GM18499 (cell line): ENCODE measurements around the gene SLA2.
"Not testable (repeated sequence)": the region's sequence is repeated elsewhere in the genome, so short reads cannot be mapped to it uniquely, and the experiment has no call there.

ENCODE experiments used
- ATAC-seq: cut with Tn5 transposase; IDR thresholded peaks from one replicate; pipeline ENCODE4 v1.9.1; 2021; ENCODE audit warnings: moderate number of reproducible peaks; ENCODE audit not compliant: insufficient read depth, unreplicated experiment

Gene SLA2

GRCh38 chr20:36613974-36614373 is 32.0 kb downstream of the SLA2 start:
- ATAC-seq: no peak

- ATAC-seq: no peak
Measured at GRCh38 chr20:36611625-36612024, 34.4 kb downstream of the SLA2 start.

- ATAC-seq: not testable (repeated sequence)
Measured at GRCh38 chr20:36608388-36608728, 37.6 kb downstream of the SLA2 start.

GRCh38 chr20:36607586-36608387 is 38.2 kb downstream of the SLA2 start:
- no peak for ATAC-seq

- no peak for ATAC-seq
Measured at GRCh38 chr20:36606158-36607066, 39.6 kb downstream of the SLA2 start.

- ATAC-seq: peak; percentile 84
Measured at GRCh38 chr20:36605399-36606157, 40.4 kb downstream of the SLA2 start, which contains the start of gene RAB5IF. RAB5IF (plus strand) TSS chr20:36605779; CDS start chr20:36605952, 173 bp downstream.

- ATAC-seq: peak; percentile 26
Measured at GRCh38 chr20:36604952-36605398, 41.0 kb downstream of the SLA2 start.

- no peak for ATAC-seq
Measured at GRCh38 chr20:36601540-36601939, 44.5 kb downstream of the SLA2 start.

GRCh38 chr20:36599912-36600345 is 46.1 kb downstream of the SLA2 start:
- ATAC-seq: no peak

GRCh38 chr20:36593347-36593929 is 52.6 kb downstream of the SLA2 start:
- ATAC-seq: no peak

GRCh38 chr20:36591854-36592641 is 53.9 kb downstream of the SLA2 start:
- no peak for ATAC-seq

- ATAC-seq: no peak
Measured at GRCh38 chr20:36591281-36591680, 54.7 kb downstream of the SLA2 start.

GRCh38 chr20:36587388-36588070 is 58.5 kb downstream of the SLA2 start:
- no peak for ATAC-seq

GRCh38 chr20:36585410-36586125 is 60.4 kb downstream of the SLA2 start:
- ATAC-seq: no peak

GRCh38 chr20:36584018-36584481 is 61.9 kb downstream of the SLA2 start:
- no peak for ATAC-seq

GRCh38 chr20:36582821-36583220 is 63.2 kb downstream of the SLA2 start:
- no peak for ATAC-seq

GRCh38 chr20:36582322-36582721 is 63.7 kb downstream of the SLA2 start:
- ATAC-seq: no peak

GRCh38 chr20:36579996-36580545 is 65.9 kb downstream of the SLA2 start:
- no peak for ATAC-seq
